Measurements from ENCODE around the gene TMC8.

Gene TMC8

GRCh38 chr17:78184351-78184750 lies 53.8 kb downstream of the TMC8 start:
- peaks cover 16% of the 10 kb centered on the region for H3K4me1 ChIP-seq (ENCODE audit: low read length)
- TF ChIP-seq EZH2phosphoT487 (IDR thresholded peaks at IDR 0.05; ENCODE audit: low read depth) (no peak), CTCF (IDR thresholded peaks at IDR 0.05; ENCODE audit: low read depth, low read length) (no peak)
- H3K9me3 ChIP-seq (ENCODE audit: insufficient read depth, low read length): no peaks in the 10 kb centered on the region
- 0 out of 2 replicates have a peak, but pooled peaks cover 6% of the 10 kb centered on the region for H4K20me1 ChIP-seq (ENCODE audit: insufficient read depth, low read length)
- no peak overlapping the region for H3K4me3 ChIP-seq (ENCODE audit: low read length)
- no peak overlapping the region for H3K27ac ChIP-seq (ENCODE audit: low read length)
- H2AFZ ChIP-seq (ENCODE audit: low read depth, low read length): no peak overlapping the region
- H3K4me2 ChIP-seq (ENCODE audit: low read length): no peak overlapping the region
- H3K79me2 ChIP-seq (ENCODE audit: low read length): peaks cover 36% of the 10 kb centered on the region
- H3K27me3 ChIP-seq (ENCODE audit: low read depth, low read length): no peaks in the 10 kb centered on the region
- no peak overlapping the region for H3K9ac ChIP-seq (ENCODE audit: low read length)
- peaks cover 36% of the 10 kb centered on the region for H3K36me3 ChIP-seq (replicated peaks; ENCODE audit: low read depth, low read length)

DNA sequence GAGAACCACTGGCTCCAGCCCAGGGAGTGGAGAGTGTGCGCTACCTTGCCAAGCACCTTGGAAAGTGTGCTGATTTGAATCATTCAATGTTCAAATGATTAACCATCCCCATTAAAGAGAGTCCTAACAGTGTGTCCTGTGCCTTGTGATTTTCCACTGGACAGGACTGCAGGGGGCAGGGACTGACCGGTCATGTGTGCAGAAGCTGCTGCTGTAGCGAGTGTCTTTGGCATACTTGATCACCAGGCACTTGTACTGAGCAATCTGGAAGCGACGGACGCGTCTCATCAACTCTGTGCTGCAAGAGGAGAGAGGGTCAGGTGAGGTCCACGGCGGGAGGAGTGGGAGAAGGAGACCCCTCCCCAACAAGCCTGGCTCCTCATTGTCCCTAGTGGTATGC lies 54.3 kb downstream of the TMC8 start:
- H3K27ac ChIP-seq (ENCODE audit: low read length): no peak overlapping the region
- peaks cover 16% of the 10 kb centered on the region for H3K4me1 ChIP-seq (ENCODE audit: low read length)
- H3K27me3 ChIP-seq (ENCODE audit: low read depth, low read length): no peaks in the 10 kb centered on the region
- H3K79me2 ChIP-seq (ENCODE audit: low read length): peaks cover 42% of the 10 kb centered on the region
- peaks cover 36% of the 10 kb centered on the region for H3K36me3 ChIP-seq (replicated peaks; ENCODE audit: low read depth, low read length)
- no peak overlapping the region for H3K4me2 ChIP-seq (ENCODE audit: low read length)
- TF ChIP-seq EZH2phosphoT487 (IDR thresholded peaks at IDR 0.05; ENCODE audit: low read depth): no peak
- TF ChIP-seq CTCF (IDR thresholded peaks at IDR 0.05; ENCODE audit: low read depth, low read length): no peak
- H4K20me1 ChIP-seq (ENCODE audit: insufficient read depth, low read length): 0 out of 2 replicates have a peak, but pooled peaks cover 6% of the 10 kb centered on the region
- no peak overlapping the region for H3K9ac ChIP-seq (ENCODE audit: low read length)
- H3K4me3 ChIP-seq (ENCODE audit: low read length): no peak overlapping the region
- H3K9me3 ChIP-seq (ENCODE audit: insufficient read depth, low read length): no peaks in the 10 kb centered on the region
- no peak overlapping the region for H2AFZ ChIP-seq (ENCODE audit: low read depth, low read length)

DNA sequence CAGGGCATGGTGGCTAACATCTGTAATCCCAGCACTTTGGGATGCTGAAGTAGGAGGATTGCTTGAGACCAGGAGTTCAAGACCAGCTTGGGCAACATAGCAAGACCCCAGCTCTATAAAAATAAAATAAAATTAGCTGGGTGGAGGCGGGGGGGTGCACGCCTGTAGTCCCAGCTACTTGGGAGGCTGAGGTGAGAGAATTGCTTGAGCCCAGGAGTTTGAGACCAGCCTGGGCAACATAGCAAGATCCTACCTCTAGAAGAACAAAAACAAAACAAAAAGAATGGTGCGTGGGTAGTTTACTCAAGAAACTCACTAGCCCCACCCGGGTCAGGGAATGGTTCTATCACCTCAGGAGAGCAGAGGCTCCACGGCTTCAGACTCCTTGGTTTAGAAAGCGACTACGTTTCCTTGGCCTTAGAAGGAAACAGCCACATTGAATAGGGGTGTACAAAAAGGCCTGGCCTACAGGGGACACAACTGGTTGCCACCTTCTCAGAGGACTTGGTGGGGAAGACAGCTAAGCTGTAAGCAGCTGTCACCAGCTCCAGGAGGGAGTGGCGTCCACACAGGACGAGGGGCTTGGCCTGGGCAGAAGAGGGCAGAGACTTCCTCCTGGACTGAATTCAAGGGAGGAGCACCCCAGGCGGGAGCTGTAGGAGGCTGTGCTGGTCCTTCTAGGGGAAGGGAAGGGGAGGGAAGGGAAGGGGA lies 55.6 kb downstream of the TMC8 start:
- Histone ChIP-seq H2AFZ (ENCODE audit: low read depth, low read length) (no peak overlapping the region), H3K4me2 (ENCODE audit: low read length) (peak overlapping the region; percentile 79), H3K4me3 (ENCODE audit: low read length) (peak overlapping the region; percentile 97), H3K9ac (ENCODE audit: low read length) (peak overlapping the region; percentile 90), H3K27me3 (ENCODE audit: low read depth, low read length) (no peaks in the 10 kb centered on the region), H4K20me1 (ENCODE audit: insufficient read depth, low read length) (peaks cover 6% of the 10 kb centered on the region; the same call in 1 of the 2 replicates), H3K4me1 (ENCODE audit: low read length) (peaks cover 16% of the 10 kb centered on the region), H3K27ac (ENCODE audit: low read length) (no peak overlapping the region), H3K36me3 (replicated peaks; ENCODE audit: low read depth, low read length) (peaks cover 40% of the 10 kb centered on the region), H3K79me2 (ENCODE audit: low read length) (peaks cover 54% of the 10 kb centered on the region), H3K9me3 (ENCODE audit: insufficient read depth, low read length) (no peaks in the 10 kb centered on the region)
- TF ChIP-seq CTCF (IDR thresholded peaks at IDR 0.05; ENCODE audit: low read depth, low read length) (no peak), EZH2phosphoT487 (IDR thresholded peaks at IDR 0.05; ENCODE audit: low read depth) (no peak)

- Histone ChIP-seq H3K36me3 (replicated peaks; ENCODE audit: low read depth, low read length) (peaks cover 35% of the 10 kb centered on the region), H3K4me3 (ENCODE audit: low read length) (peak within 1 kb of the TSS; percentile 97), H3K9me3 (ENCODE audit: insufficient read depth, low read length) (no peaks in the 10 kb centered on the region), H3K9ac (ENCODE audit: low read length) (peak within 1 kb of the TSS; percentile 90), H4K20me1 (ENCODE audit: insufficient read depth, low read length) (peaks cover 6% of the 10 kb centered on the region; the same call in 1 of the 2 replicates), H2AFZ (ENCODE audit: low read depth, low read length) (0 out of 2 replicates have a peak within 1 kb of the TSS, but pooled peaks have one; percentile 51), H3K27me3 (ENCODE audit: low read depth, low read length) (no peaks in the 10 kb centered on the region), H3K4me2 (ENCODE audit: low read length) (peak within 1 kb of the TSS; percentile 86), H3K4me1 (ENCODE audit: low read length) (peaks cover 16% of the 10 kb centered on the region), H3K27ac (ENCODE audit: low read length) (0 out of 2 replicates have a peak within 1 kb of the TSS, but pooled peaks have one; percentile 16), H3K79me2 (ENCODE audit: low read length) (peaks cover 57% of the 10 kb centered on the region)
- TF ChIP-seq EZH2phosphoT487 (IDR thresholded peaks at IDR 0.05; ENCODE audit: low read depth) (no peak), CTCF (IDR thresholded peaks at IDR 0.05; ENCODE audit: low read depth, low read length) (peak; percentile 45)
These were observed 56.4 kb downstream of the TMC8 start, which contains the start of the genes AFMID and TK1 for GRCh38 chr17:78186692-78187595. Gene AFMID (plus strand): TSS chr17:78187362. CDS start chr17:78187371, 9 bp downstream. Gene TK1 (minus strand): TSS chr17:78187052. CDS start chr17:78186994, 58 bp downstream.

All from OCI-LY3 (cell line).